WTC11 (cell line): ENCODE data around the gene CALU. TPM values are rescaled to one million over a fixed set of nuclear protein-coding genes. Genes with fewer than 3 reads are reported as not detected.

ENCODE experiments used
- ATAC-seq: fragments of 200-7000 bp; cut with Tn5 transposase; 2 replicates; pipeline ENCODE4 v1.10.0; 2021; ENCODE audit warnings: mild to moderate bottlenecking, moderate library complexity
- CTCF ChIA-PET: fragments of 300-600 bp; sonication (Branson Sonifier 250); formaldehyde crosslinking; loops from one replicate; lab custom pipeline; 2021; ENCODE audit warnings: antibody characterized with exemption; lab: Charles Lee
- POLR2A ChIA-PET: fragments of 350-600 bp; sonication (Branson Sonifier 250); formaldehyde crosslinking; loops from one replicate; lab custom pipeline; 2021; ENCODE audit warnings: antibody characterized with exemption; lab: Charles Lee
- DNase-seq: peaks from one replicate; pipeline ENCODE4 v3.0.0; 2021; ENCODE audit warnings: low spot score
- H3K27ac Mint-ChIP-seq: 2 replicates; pipeline ENCODE4 v1.8.0; 2021; ENCODE audit warnings: mixed read lengths
- H3K27me3 Mint-ChIP-seq: 2 replicates; pipeline ENCODE4 v1.8.0; 2021; ENCODE audit warnings: low read depth, mild to moderate bottlenecking, moderate library complexity, mixed read lengths
- H3K36me3 Mint-ChIP-seq: 2 replicates; pipeline ENCODE4 v1.8.0; 2021; ENCODE audit warnings: mixed read lengths
- H3K4me1 Mint-ChIP-seq: 2 replicates; pipeline ENCODE4 v1.8.0; 2022; ENCODE audit warnings: mixed read lengths
- H3K4me3 Mint-ChIP-seq: 2 replicates; pipeline ENCODE4 v1.8.0; 2021; ENCODE audit warnings: mild to moderate bottlenecking, moderate library complexity, mixed read lengths
- H3K9me3 Mint-ChIP-seq: 2 replicates; pipeline ENCODE4 v1.8.0; 2021; ENCODE audit warnings: mixed read lengths
- CREB1 ChIP-seq: sonication (generic); formaldehyde crosslinking; IDR thresholded peaks from 2 replicates; pipeline ENCODE4 v1.8.0; 2023; ENCODE audit warnings: mild to moderate bottlenecking, missing genetic modification reagents
- FOXJ3 ChIP-seq: sonication (generic); formaldehyde crosslinking; IDR thresholded peaks from 2 replicates; pipeline ENCODE4 v1.9.0; 2021; ENCODE audit warnings: missing genetic modification reagents, mild to moderate bottlenecking, borderline replicate concordance
- JAZF1 ChIP-seq: fragments of 250-450 bp; sonication (Bioruptor Pico); IDR thresholded peaks from 2 replicates; pipeline ENCODE4 v1.9.0; 2021; ENCODE audit warnings: moderate library complexity, mild to moderate bottlenecking, inconsistent platforms
- NFATC4 ChIP-seq: fragments of 250-450 bp; sonication (Bioruptor Pico); IDR thresholded peaks from 2 replicates; pipeline ENCODE4 v1.9.0; 2021; ENCODE audit warnings: mild to moderate bottlenecking
- NR2C2 ChIP-seq: sonication (generic); formaldehyde crosslinking; IDR thresholded peaks from 2 replicates; pipeline ENCODE4 v1.8.0; 2022; ENCODE audit warnings: mild to moderate bottlenecking, missing genetic modification reagents
- SMAD4 ChIP-seq: sonication (generic); formaldehyde crosslinking; IDR thresholded peaks from 2 replicates; pipeline ENCODE4 v1.8.0; 2022; ENCODE audit warnings: mild to moderate bottlenecking, missing genetic modification reagents
- ZNF121 ChIP-seq: sonication (generic); formaldehyde crosslinking; IDR thresholded peaks from 2 replicates; pipeline ENCODE4 v1.8.0; 2023; ENCODE audit warnings: missing genetic modification reagents
- ZNF219 ChIP-seq: sonication (generic); formaldehyde crosslinking; IDR thresholded peaks from 2 replicates; pipeline ENCODE4 v1.8.0; 2023; ENCODE audit warnings: missing genetic modification reagents, mild to moderate bottlenecking, borderline replicate concordance
- ZNF416 ChIP-seq: fragments of 250-450 bp; sonication (Bioruptor Pico); IDR thresholded peaks from 2 replicates; pipeline ENCODE4 v1.9.0; 2021; ENCODE audit warnings: mild to moderate bottlenecking, inconsistent platforms
- ZNF423 ChIP-seq: fragments of 250-450 bp; sonication (Bioruptor Pico); IDR thresholded peaks from 2 replicates; pipeline ENCODE4 v2.1.2; 2022; ENCODE audit warnings: mild to moderate bottlenecking, moderate library complexity
- total RNA-seq: library from RNA; stranded (reverse); gene quantifications from 3 replicates; pipeline ENCODE4 v1.2.3, GENCODE V29; 2021
- TF ChIP-seq, protein P1 (sequence below): sonication (generic); formaldehyde crosslinking; IDR thresholded peaks from 2 replicates; pipeline ENCODE4 v1.8.1; 2022; ENCODE audit warnings: mild to moderate bottlenecking, moderate library complexity, missing genetic modification reagents
- TF ChIP-seq, protein P2 (sequence below): fragments of 250-450 bp; sonication (Bioruptor Pico); IDR thresholded peaks from 2 replicates; pipeline ENCODE4 v1.9.0; 2021; ENCODE audit warnings: mild to moderate bottlenecking
- TF ChIP-seq, protein P3 (sequence below): sonication (generic); formaldehyde crosslinking; IDR thresholded peaks from 2 replicates; pipeline ENCODE4 v1.8.0; 2022; ENCODE audit warnings: mild to moderate bottlenecking, missing genetic modification reagents
- TF ChIP-seq, protein P4 (sequence below): sonication (generic); formaldehyde crosslinking; IDR thresholded peaks from 2 replicates; pipeline ENCODE4 v1.8.0; 2022; ENCODE audit warnings: missing genetic modification reagents
- TF ChIP-seq, protein P5 (sequence below): sonication (generic); formaldehyde crosslinking; IDR thresholded peaks from 2 replicates; pipeline ENCODE4 v1.8.1; 2023; ENCODE audit warnings: mild to moderate bottlenecking, missing genetic modification reagents
- TF ChIP-seq, protein P6 (sequence below): sonication (generic); formaldehyde crosslinking; IDR thresholded peaks from 2 replicates; pipeline ENCODE4 v1.8.1; 2023; ENCODE audit warnings: mild to moderate bottlenecking, missing genetic modification reagents, moderate library complexity
- TF ChIP-seq, protein P7 (sequence below): fragments of 250-450 bp; sonication (Bioruptor Pico); IDR thresholded peaks from 2 replicates; pipeline ENCODE4 v2.1.2; 2022; ENCODE audit warnings: mild to moderate bottlenecking, moderate library complexity
- TF ChIP-seq, protein P8 (sequence below): sonication (generic); formaldehyde crosslinking; IDR thresholded peaks from 2 replicates; pipeline ENCODE4 v1.8.0; 2022; ENCODE audit warnings: mild to moderate bottlenecking, missing genetic modification reagents

The CALU gene
- total RNA-seq, 1 experiment from 2014 or later, result 150 TPM

DNA sequence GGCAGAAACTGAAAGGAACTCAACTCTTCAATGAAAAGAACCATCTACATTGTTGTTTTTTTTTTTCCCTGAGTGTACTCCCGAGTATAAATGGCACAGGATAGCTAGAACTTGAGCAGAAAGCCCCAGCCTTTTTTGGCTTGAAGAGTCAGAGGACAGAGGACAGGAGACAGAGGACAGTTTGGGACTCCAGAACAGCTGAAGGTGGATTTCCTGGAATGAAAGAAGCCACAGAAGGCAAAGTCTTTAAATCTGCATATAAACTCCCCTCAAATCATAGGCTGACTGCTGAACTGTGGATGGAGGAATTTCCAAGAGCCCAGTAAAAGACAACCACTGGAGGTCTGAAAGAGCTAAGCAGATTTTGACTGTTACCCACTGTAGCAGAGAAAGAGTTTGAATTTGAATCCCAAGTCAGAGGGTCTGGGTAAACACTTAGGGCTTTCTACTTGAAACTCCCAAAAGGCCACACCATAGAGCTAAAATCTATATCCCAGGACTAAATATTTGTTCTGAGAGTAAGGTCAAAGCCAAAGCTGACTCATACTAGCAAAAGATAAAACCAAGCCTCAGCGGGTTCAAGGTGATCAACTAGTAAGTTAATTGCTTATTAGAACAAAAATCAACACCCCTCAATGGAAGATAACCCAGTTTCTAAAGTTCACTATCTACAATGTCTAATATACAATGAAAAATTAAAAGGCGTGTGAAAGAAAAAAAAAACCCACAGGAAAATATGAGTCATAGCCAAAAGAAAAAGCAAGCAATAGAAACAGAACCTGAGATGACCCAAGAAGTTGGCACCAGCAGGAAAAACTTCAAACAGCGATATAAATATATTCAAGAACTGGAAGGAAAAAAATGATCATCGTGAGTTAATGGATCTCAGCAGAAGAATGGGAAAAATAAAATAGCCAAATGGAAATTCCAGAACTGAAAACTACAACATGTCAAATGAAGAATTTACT, 38.3 kb downstream of the CALU start (continued):
- no peak for TF ChIP-seq JAZF1
- TF ChIP-seq, protein P1, sequence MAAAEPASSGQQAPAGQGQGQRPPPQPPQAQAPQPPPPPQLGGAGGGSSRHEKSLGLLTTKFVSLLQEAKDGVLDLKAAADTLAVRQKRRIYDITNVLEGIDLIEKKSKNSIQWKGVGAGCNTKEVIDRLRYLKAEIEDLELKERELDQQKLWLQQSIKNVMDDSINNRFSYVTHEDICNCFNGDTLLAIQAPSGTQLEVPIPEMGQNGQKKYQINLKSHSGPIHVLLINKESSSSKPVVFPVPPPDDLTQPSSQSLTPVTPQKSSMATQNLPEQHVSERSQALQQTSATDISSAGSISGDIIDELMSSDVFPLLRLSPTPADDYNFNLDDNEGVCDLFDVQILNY, result no peak
- no peak for TF ChIP-seq NFATC4 (CRISPR knock-in tag)
- TF ChIP-seq, all 79 proteins: peak for 0

DNA sequence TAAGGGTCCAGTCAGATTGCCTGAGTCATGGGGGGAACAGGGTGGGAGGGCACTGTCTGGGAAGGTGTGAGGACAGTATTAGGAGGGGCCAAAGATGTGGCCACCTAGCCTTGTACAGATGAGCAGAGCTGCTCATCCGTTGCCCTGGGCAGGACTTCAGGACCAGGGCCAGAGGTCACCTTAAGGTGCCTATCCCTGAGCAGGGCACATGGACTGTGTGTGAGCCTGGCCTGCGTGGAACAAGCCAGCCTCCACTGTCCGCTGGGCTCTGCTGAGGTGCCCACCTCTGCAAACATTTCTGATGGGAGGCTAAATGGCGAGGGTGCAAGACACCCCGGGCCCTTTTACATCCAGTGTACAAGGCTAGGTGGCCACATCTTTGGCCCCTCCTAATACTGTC, 39.8 kb downstream of the CALU start:
- peaks cover 10% of the 10 kb centered on the region for H3K4me1 Mint-ChIP-seq
- CTCF ChIA-PET, result no interaction called here
- no peak for ATAC-seq
- peaks cover 10% of the 10 kb centered on the region for H3K27me3 Mint-ChIP-seq
- no peak overlapping the region for H3K27ac Mint-ChIP-seq
- POLR2A ChIA-PET, result no interaction called here
- peaks cover 11% of the 10 kb centered on the region for H3K36me3 Mint-ChIP-seq
- H3K9me3 Mint-ChIP-seq, result peaks cover 22% of the 10 kb centered on the region
- no peak overlapping the region for H3K4me3 Mint-ChIP-seq
- no peak for TF ChIP-seq ZNF121 (CRISPR knock-in tag)
- TF ChIP-seq SMAD4, result no peak
- TF ChIP-seq ZNF416 (CRISPR knock-in tag), result no peak
- TF ChIP-seq, protein P2, sequence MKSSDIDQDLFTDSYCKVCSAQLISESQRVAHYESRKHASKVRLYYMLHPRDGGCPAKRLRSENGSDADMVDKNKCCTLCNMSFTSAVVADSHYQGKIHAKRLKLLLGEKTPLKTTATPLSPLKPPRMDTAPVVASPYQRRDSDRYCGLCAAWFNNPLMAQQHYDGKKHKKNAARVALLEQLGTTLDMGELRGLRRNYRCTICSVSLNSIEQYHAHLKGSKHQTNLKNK, result no peak
- TF ChIP-seq CREB1 (CRISPR knock-in tag), result no peak
- TF ChIP-seq, protein P3, sequence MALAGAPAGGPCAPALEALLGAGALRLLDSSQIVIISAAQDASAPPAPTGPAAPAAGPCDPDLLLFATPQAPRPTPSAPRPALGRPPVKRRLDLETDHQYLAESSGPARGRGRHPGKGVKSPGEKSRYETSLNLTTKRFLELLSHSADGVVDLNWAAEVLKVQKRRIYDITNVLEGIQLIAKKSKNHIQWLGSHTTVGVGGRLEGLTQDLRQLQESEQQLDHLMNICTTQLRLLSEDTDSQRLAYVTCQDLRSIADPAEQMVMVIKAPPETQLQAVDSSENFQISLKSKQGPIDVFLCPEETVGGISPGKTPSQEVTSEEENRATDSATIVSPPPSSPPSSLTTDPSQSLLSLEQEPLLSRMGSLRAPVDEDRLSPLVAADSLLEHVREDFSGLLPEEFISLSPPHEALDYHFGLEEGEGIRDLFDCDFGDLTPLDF (CRISPR knock-in tag), result no peak
- no peak for TF ChIP-seq NR2C2 (CRISPR knock-in tag)
- TF ChIP-seq FOXJ3, result no peak
- TF ChIP-seq ZNF423 (CRISPR knock-in tag), result no peak
- TF ChIP-seq, protein P4, sequence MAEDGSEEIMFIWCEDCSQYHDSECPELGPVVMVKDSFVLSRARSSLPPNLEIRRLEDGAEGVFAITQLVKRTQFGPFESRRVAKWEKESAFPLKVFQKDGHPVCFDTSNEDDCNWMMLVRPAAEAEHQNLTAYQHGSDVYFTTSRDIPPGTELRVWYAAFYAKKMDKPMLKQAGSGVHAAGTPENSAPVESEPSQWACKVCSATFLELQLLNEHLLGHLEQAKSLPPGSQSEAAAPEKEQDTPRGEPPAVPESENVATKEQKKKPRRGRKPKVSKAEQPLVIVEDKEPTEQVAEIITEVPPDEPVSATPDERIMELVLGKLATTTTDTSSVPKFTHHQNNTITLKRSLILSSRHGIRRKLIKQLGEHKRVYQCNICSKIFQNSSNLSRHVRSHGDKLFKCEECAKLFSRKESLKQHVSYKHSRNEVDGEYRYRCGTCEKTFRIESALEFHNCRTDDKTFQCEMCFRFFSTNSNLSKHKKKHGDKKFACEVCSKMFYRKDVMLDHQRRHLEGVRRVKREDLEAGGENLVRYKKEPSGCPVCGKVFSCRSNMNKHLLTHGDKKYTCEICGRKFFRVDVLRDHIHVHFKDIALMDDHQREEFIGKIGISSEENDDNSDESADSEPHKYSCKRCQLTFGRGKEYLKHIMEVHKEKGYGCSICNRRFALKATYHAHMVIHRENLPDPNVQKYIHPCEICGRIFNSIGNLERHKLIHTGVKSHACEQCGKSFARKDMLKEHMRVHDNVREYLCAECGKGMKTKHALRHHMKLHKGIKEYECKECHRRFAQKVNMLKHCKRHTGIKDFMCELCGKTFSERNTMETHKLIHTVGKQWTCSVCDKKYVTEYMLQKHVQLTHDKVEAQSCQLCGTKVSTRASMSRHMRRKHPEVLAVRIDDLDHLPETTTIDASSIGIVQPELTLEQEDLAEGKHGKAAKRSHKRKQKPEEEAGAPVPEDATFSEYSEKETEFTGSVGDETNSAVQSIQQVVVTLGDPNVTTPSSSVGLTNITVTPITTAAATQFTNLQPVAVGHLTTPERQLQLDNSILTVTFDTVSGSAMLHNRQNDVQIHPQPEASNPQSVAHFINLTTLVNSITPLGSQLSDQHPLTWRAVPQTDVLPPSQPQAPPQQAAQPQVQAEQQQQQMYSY (CRISPR knock-in tag), result no peak
- TF ChIP-seq, protein P5, sequence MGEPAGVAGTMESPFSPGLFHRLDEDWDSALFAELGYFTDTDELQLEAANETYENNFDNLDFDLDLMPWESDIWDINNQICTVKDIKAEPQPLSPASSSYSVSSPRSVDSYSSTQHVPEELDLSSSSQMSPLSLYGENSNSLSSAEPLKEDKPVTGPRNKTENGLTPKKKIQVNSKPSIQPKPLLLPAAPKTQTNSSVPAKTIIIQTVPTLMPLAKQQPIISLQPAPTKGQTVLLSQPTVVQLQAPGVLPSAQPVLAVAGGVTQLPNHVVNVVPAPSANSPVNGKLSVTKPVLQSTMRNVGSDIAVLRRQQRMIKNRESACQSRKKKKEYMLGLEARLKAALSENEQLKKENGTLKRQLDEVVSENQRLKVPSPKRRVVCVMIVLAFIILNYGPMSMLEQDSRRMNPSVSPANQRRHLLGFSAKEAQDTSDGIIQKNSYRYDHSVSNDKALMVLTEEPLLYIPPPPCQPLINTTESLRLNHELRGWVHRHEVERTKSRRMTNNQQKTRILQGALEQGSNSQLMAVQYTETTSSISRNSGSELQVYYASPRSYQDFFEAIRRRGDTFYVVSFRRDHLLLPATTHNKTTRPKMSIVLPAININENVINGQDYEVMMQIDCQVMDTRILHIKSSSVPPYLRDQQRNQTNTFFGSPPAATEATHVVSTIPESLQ (CRISPR knock-in tag), result no peak
- TF ChIP-seq, protein P6, sequence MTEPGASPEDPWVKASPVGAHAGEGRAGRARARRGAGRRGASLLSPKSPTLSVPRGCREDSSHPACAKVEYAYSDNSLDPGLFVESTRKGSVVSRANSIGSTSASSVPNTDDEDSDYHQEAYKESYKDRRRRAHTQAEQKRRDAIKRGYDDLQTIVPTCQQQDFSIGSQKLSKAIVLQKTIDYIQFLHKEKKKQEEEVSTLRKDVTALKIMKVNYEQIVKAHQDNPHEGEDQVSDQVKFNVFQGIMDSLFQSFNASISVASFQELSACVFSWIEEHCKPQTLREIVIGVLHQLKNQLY, result no peak
- TF ChIP-seq, protein P7, sequence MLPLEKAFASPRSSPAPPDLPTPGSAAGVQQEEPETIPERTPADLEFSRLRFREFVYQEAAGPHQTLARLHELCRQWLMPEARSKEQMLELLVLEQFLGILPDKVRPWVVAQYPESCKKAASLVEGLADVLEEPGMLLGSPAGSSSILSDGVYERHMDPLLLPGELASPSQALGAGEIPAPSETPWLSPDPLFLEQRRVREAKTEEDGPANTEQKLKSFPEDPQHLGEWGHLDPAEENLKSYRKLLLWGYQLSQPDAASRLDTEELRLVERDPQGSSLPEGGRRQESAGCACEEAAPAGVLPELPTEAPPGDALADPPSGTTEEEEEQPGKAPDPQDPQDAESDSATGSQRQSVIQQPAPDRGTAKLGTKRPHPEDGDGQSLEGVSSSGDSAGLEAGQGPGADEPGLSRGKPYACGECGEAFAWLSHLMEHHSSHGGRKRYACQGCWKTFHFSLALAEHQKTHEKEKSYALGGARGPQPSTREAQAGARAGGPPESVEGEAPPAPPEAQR, result no peak
- TF ChIP-seq, protein P8, sequence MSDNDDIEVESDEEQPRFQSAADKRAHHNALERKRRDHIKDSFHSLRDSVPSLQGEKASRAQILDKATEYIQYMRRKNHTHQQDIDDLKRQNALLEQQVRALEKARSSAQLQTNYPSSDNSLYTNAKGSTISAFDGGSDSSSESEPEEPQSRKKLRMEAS (CRISPR knock-in tag), result no peak
- TF ChIP-seq ZNF219 (CRISPR knock-in tag), result no peak
- no peak for DNase-seq
